Pancreas (tissue), 10 donors: ENCODE results near the gene EPX. TPM values are rescaled to one million over a fixed set of nuclear protein-coding genes. Genes with fewer than 3 reads are reported as not detected.

Experiments used
- ATAC-seq, 4 donors: fragments of 200-7000 bp; cut with Tn5 transposase; one replicate each; pipeline versions ENCODE4 v1.8.0 to v1.9.1; 2020; ENCODE audit warnings: mild to moderate bottlenecking in 4 of 4, moderate library complexity in 4 of 4
- DNase-seq, 6 donors: peaks; one replicate each; pipeline ENCODE4 v3.0.0-alpha.2; 2020
- FAIRE-seq: peaks from 2 replicates; lab custom pipeline; 2012; peaks lifted over from hg19 to GRCh38; lab: Jason Lieb, UNC
- H3K27ac ChIP-seq, 4 donors: fragments of 200-600 bp; sonication (generic); 1 replicate in 3 of 4; 2 replicates in 1 of 4; pipeline versions ENCODE4 v1.5.0 to v1.8.0; 2020
- H3K27me3 ChIP-seq, 4 donors: fragments of 200-600 bp; one replicate each; pipeline ENCODE4 v1.8.0; 2021
- H3K36me3 ChIP-seq, 3 donors: fragments of 200-600 bp; sonication (generic) in 1 of 3; one replicate each; pipeline versions ENCODE4 v1.5.0 to v1.8.0; 2020 to 2021
- H3K4me1 ChIP-seq, 3 donors: fragments of 200-600 bp; one replicate each; pipeline ENCODE4 v1.8.0; 2021
- H3K4me3 ChIP-seq, 4 donors: fragments of 200-600 bp; sonication (generic) in 2 of 4; one replicate each; pipeline versions ENCODE4 v1.5.0 to v1.8.0; 2020 to 2021
- H3K9me3 ChIP-seq, 4 donors: fragments of 200-600 bp; one replicate each; pipeline ENCODE4 v1.8.0; 2021
- CTCF ChIP-seq, 4 donors: fragments of 200-600 bp; sonication (generic) in 3 of 4; IDR thresholded peaks; one replicate each; pipeline versions ENCODE4 v1.5.0 to v1.8.0; 2021; ENCODE audit warnings: antibody characterized with exemption in 4 of 4
- WGBS, 2 donors: extraction: QIAGEN DNeasy Blood & Tissue Kit; methylation state at CpG; one replicate each; pipeline ENCODE4 v1.1.7; 2013; 5-methylcytosine and 5-hydroxymethylcytosine counted together
- intact Hi-C, 3 donors: fragments of 100-400 bp; cut with DNase I; formaldehyde crosslinking; loops; one replicate each; pipeline versions ENCODE4 v1.11.1 to v1.14.2; 2022
- polyA plus RNA-seq, 2 donors: library from polyadenylated mRNA; stranded (reverse); fragments of 200-250 nt; gene quantifications; one replicate each; pipeline ENCODE4 v1.2.3, GENCODE V29; 2013
- total RNA-seq, 6 donors: library from RNA; stranded (reverse); fragmentation: NEBNext Ultra II Directional in 4 of 6; extraction: Animal tissue kit (Norgen Biotek cat#: 25700) in 4 of 6; gene quantifications; one replicate each; pipeline versions ENCODE4 v1.2.1 to v1.2.4, GENCODE V29; 2021 to 2023
- donor health status: healthy with polysubstance abuse.
- donor health status: DM: no; HTN: no; CAD: no; lungs with moderate emphysema.
- donor health status: DM: no; HTN: no; CAD: no.
- donor health status: control.
- donor health status: control.
- donor health status: Bipolar disorder and iron deficiency.
- donor health status: DM: yes; HTN: yes; CAD: no.
- donor health status: DM: no; HTN: no; CAD: no.
- donor health status: DM: no; HTN: no; CAD: no.
- donor health status: DM: yes; HTN: yes; CAD: no.

The EPX gene
- total and polyA plus RNA-seq, 8 donors, result not detected

DNA sequence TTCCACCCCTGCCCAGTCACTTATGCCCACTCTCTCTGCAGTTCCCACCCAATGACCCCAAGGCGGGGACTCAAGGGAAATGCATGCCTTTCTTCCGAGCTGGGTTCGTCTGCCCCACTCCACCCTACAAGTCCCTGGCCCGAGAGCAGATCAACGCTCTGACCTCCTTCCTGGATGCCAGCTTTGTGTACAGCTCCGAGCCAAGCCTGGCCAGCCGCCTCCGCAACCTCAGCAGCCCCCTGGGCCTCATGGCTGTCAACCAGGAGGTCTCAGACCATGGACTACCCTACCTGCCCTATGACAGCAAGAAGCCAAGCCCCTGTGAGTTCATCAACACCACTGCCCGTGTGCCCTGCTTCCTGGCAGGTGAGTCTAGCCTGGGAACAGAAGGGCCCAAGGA is 59.6 kb downstream of the EPX start:
- ATAC-seq, result no peak
- no peak for TF ChIP-seq CTCF (IDR thresholded peaks at IDR 0.05)
- no peak for FAIRE-seq
- no peak for DNase-seq
- Histone ChIP-seq H3K9me3 (no peaks in the 10 kb centered on the region), H3K4me3 (no peak overlapping the region), H3K36me3 (no peaks in the 10 kb centered on the region), H3K4me1 (no peaks in the 10 kb centered on the region), H3K27me3 (no peaks in the 10 kb centered on the region), H3K27ac (no peak overlapping the region)
- intact Hi-C loops, result no loop called here
- 57 to 58% methylated on average over 9 of the region's 9 CpGs for WGBS, 2 donors

GRCh38 chr17:58253082-58253481 is 60.6 kb downstream of the EPX start:
- WGBS, 2 donors, result 63 to 82% methylated on average over 3 of the region's 3 CpGs
- no peaks in the 10 kb centered on the region for H3K4me1 ChIP-seq

More at GRCh38 chr17:58253082-58253481, 60.6 kb downstream of the EPX start:
- DNase-seq (no peak), ATAC-seq (no peak), FAIRE-seq (no peak)
- no peaks in the 10 kb centered on the region for H3K27me3 ChIP-seq
- no peak for TF ChIP-seq CTCF (IDR thresholded peaks at IDR 0.05)
- no peak overlapping the region for H3K27ac ChIP-seq
- no peaks in the 10 kb centered on the region for H3K36me3 ChIP-seq
- H3K9me3 ChIP-seq, result no peaks in the 10 kb centered on the region
- H3K4me3 ChIP-seq, result no peak overlapping the region
- intact Hi-C loops, result no loop called here

Other genes starting within 250 kb of the EPX start
- 10 to 100 TPM; 16.5 to 22.5 (median 21.2) TPM for gene CUEDC1, start 237.3 kb upstream of the EPX start, total RNA-seq
- gene CUEDC1, start 237.3 kb upstream of the EPX start, polyA plus RNA-seq, result 10 to 100 TPM; 26.4 to 30.4 TPM
- gene VEZF1, start 204.5 kb upstream of the EPX start, total RNA-seq, result 10 to 100 TPM; 20.1 to 41.6 (median 25.8) TPM
- 10 to 100 TPM; 11.7 to 21.0 TPM for gene VEZF1, start 204.5 kb upstream of the EPX start, polyA plus RNA-seq
- gene SRSF1, start 185.5 kb upstream of the EPX start, total RNA-seq, result 10 to 100 TPM; 37.5 to 95.2 (median 77.0) TPM
- gene SRSF1, start 185.5 kb upstream of the EPX start, polyA plus RNA-seq, result 10 to 100 TPM; 39.8 to 58.8 TPM
- gene DYNLL2, start 109.3 kb upstream of the EPX start, total RNA-seq, result 10 to 100 TPM; 10.7 to 17.9 (median 12.5) TPM
- 10 to 100 TPM; 13.8 to 20.5 TPM for gene DYNLL2, start 109.3 kb upstream of the EPX start, polyA plus RNA-seq
- gene OR4D1, start 44.3 kb upstream of the EPX start, total RNA-seq, result not detected
- gene OR4D1, start 44.3 kb upstream of the EPX start, polyA plus RNA-seq, result not detected
- gene OR4D2, start 25.7 kb upstream of the EPX start, total RNA-seq, result not detected
- gene OR4D2, start 25.7 kb upstream of the EPX start, polyA plus RNA-seq, result not detected
- 10 to 100 TPM in 2 of 6 donors, 1 to 10 TPM in 4; 5.8 to 16.0 (median 7.3) TPM for gene MKS1, start 26.5 kb downstream of the EPX start, total RNA-seq
- gene MKS1, start 26.5 kb downstream of the EPX start, polyA plus RNA-seq, result 10 to 100 TPM; 12.7 to 16.1 TPM
- gene LPO, start 45.9 kb downstream of the EPX start, total RNA-seq, result not detected
- gene LPO, start 45.9 kb downstream of the EPX start, polyA plus RNA-seq, result under 1 TPM; 0.08 to 0.23 TPM
- gene MPO, start 88.2 kb downstream of the EPX start, total RNA-seq, result under 1 TPM; 0.03 to 0.28 (median 0.09) TPM
- gene MPO, start 88.2 kb downstream of the EPX start, polyA plus RNA-seq, result under 1 TPM in 1 of 2 donors, not detected in 1; 0.19 TPM
- gene TSPOAP1, start 136.1 kb downstream of the EPX start, total RNA-seq, result 10 to 100 TPM in 4 of 6 donors, 1 to 10 TPM in 2; 7.0 to 19.6 (median 12.9) TPM
- gene TSPOAP1, start 136.1 kb downstream of the EPX start, polyA plus RNA-seq, result 10 to 100 TPM; 56.7 to 90.2 TPM
- gene SUPT4H1, start 159.5 kb downstream of the EPX start, total RNA-seq, result 10 to 100 TPM; 14.1 to 43.7 (median 26.5) TPM
- 10 to 100 TPM; 23.3 to 42.3 TPM for gene SUPT4H1, start 159.5 kb downstream of the EPX start, polyA plus RNA-seq
- gene RNF43, start 224.8 kb downstream of the EPX start, total RNA-seq, result 10 to 100 TPM in 2 of 6 donors, 1 to 10 TPM in 4; 4.5 to 12.5 (median 6.2) TPM
- gene RNF43, start 224.8 kb downstream of the EPX start, polyA plus RNA-seq, result 1 to 10 TPM; 5.9 to 6.2 TPM